K562 (cell line): ENCODE results near the gene RUNDC1. TPM values are rescaled to one million over a fixed set of nuclear protein-coding genes. Genes with fewer than 3 reads are reported as not detected.

Source experiments
- CREM ChIP-seq: IDR thresholded peaks from 2 replicates; pipeline ENCODE4 v1.6.1; 2014; ENCODE audit warnings: antibody characterized with exemption, low read depth
- E4F1 ChIP-seq: fragments of 250-450 bp; sonication (Bioruptor Pico); IDR thresholded peaks from 2 replicates; pipeline ENCODE4 v1.5.0; 2021; ENCODE audit warnings: mild to moderate bottlenecking, borderline replicate concordance
- L3MBTL2 ChIP-seq: fragments of 450-650 bp; IDR thresholded peaks from 2 replicates; pipeline ENCODE4 v1.6.1; 2016; ENCODE audit warnings: mild to moderate bottlenecking, moderate library complexity
- MAFG ChIP-seq: fragments of 450-650 bp; conservative IDR thresholded peaks from 2 replicates; pipeline ENCODE4 v1.6.1; 2016; ENCODE audit warnings: missing genetic modification characterization, missing compliant biosample characterization
- MCM7 ChIP-seq, 2 experiments: fragments of 450-650 bp; IDR thresholded peaks; 2 replicates each; pipeline ENCODE4 v1.6.1; 2016 to 2018
- MYNN ChIP-seq, 2 experiments: sonication (generic); formaldehyde crosslinking in 1 of 2; IDR thresholded peaks; 2 replicates each; pipeline versions ENCODE4 v1.5.0 to v1.6.1; 2016 to 2020; ENCODE audit warnings: antibody characterized with exemption in 1 of 2, missing genetic modification reagents in 1 of 2
- NCOR1 ChIP-seq: fragments of 450-650 bp; IDR thresholded peaks from 2 replicates; pipeline ENCODE4 v1.6.1; 2016; ENCODE audit warnings: mild to moderate bottlenecking, moderate library complexity
- TAL1 ChIP-seq: fragments of 450-650 bp; IDR thresholded peaks from 2 replicates; pipeline ENCODE4 v1.6.1; 2016; ENCODE audit warnings: mild to moderate bottlenecking
- ZBTB1 ChIP-seq: sonication (generic); formaldehyde crosslinking; IDR thresholded peaks from 2 replicates; pipeline ENCODE4 v1.8.1; 2023; ENCODE audit warnings: missing genetic modification reagents, low read depth, mild to moderate bottlenecking, borderline replicate concordance
- ZFP91 ChIP-seq: sonication (generic); formaldehyde crosslinking; IDR thresholded peaks from 2 replicates; pipeline ENCODE4 v1.8.0; 2022; ENCODE audit warnings: mild to moderate bottlenecking, missing genetic modification reagents
- ZNF408 ChIP-seq: fragments of 250-450 bp; sonication (Bioruptor Pico); IDR thresholded peaks from 2 replicates; pipeline ENCODE4 v1.4.0; 2020; ENCODE audit warnings: low read depth, mild to moderate bottlenecking, moderate library complexity
- ZNF507 ChIP-seq: conservative IDR thresholded peaks from 2 replicates; pipeline ENCODE4 v1.6.1; 2017; ENCODE audit warnings: missing genetic modification characterization, missing compliant biosample characterization
- ZNF76 ChIP-seq: fragments of 250-450 bp; sonication (Bioruptor Pico); IDR thresholded peaks from 2 replicates; pipeline ENCODE4 v1.4.0; 2020; ENCODE audit warnings: mild to moderate bottlenecking, moderate library complexity, borderline replicate concordance
- polyA plus RNA-seq, 8 experiments: library from polyadenylated mRNA; depleted of rRNA in 4 of 8; stranded (reverse) in 5 of 8; unstranded in 3 of 8; fragments of >200 nt; fragmentation: Nextera tagmentation in 2 of 8; fragmentation: Illumina TruSeq in 1 of 8; extraction: Ambion mirVana in 2 of 8; extraction: Trizol in 1 of 8; gene quantifications; 2 replicates each; pipeline versions ENCODE4 v1.2.1 to v1.2.3, GENCODE V29; 2011 to 2014; ENCODE audit warnings: inconsistent platforms in 1 of 8, missing spikeins in 1 of 8
- total RNA-seq, 7 experiments: library from RNA; depleted of rRNA in 6 of 7; stranded (reverse); fragments of >200 nt in 6 of 7; fragmentation: Illumina TruSeq in 2 of 7; extraction: Trizol in 2 of 7; gene quantifications; 2 replicates each; pipeline versions ENCODE4 v1.2.1 to v1.2.3, GENCODE V29; 2011 to 2021; ENCODE audit warnings: low replicate concordance in 1 of 7
- TF ChIP-seq, protein P1 (sequence below): sonication (generic); formaldehyde crosslinking; IDR thresholded peaks from 2 replicates; pipeline ENCODE4 v1.8.1; 2023; ENCODE audit warnings: mild to moderate bottlenecking, missing genetic modification reagents
- TF ChIP-seq, protein P2 (sequence below): sonication (generic); formaldehyde crosslinking; IDR thresholded peaks from 2 replicates; pipeline ENCODE4 v1.8.0; 2023; ENCODE audit warnings: mild to moderate bottlenecking, missing genetic modification reagents
- TF ChIP-seq, protein P3 (sequence below): fragments of 450-650 bp; formaldehyde crosslinking; IDR thresholded peaks from 2 replicates; pipeline ENCODE4 v1.4.0; 2020; ENCODE audit warnings: mild to moderate bottlenecking, moderate library complexity

The RUNDC1 gene
- total and polyA plus RNA-seq, 9 of the 15 experiments (the other 6 are each of a cell fraction or from before 2014, with no cell fraction given): 3.4 to 12.6 (median 9.4) TPM

- TF ChIP-seq, protein P1, sequence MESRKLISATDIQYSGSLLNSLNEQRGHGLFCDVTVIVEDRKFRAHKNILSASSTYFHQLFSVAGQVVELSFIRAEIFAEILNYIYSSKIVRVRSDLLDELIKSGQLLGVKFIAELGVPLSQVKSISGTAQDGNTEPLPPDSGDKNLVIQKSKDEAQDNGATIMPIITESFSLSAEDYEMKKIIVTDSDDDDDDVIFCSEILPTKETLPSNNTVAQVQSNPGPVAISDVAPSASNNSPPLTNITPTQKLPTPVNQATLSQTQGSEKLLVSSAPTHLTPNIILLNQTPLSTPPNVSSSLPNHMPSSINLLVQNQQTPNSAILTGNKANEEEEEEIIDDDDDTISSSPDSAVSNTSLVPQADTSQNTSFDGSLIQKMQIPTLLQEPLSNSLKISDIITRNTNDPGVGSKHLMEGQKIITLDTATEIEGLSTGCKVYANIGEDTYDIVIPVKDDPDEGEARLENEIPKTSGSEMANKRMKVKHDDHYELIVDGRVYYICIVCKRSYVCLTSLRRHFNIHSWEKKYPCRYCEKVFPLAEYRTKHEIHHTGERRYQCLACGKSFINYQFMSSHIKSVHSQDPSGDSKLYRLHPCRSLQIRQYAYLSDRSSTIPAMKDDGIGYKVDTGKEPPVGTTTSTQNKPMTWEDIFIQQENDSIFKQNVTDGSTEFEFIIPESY (CRISPR knock-in tag): no peak
- TF ChIP-seq ZNF76 (CRISPR knock-in tag) (no peak), ZFP91 (CRISPR knock-in tag) (no peak), ZNF507 (tag) (no peak), MAFG (no peak), MYNN (IDR thresholded peaks at IDR 0.05) (0 out of 2 replicates have a peak, but pooled peaks have one; percentile 45), MYNN (CRISPR knock-in tag; IDR thresholded peaks at IDR 0.05) (no peak), TAL1 (no peak), ZBTB1 (CRISPR knock-in tag) (no peak), MCM7 (IDR thresholded peaks at IDR 0.05) (no peak), ZNF408 (no peak), E4F1 (no peak), CREM (0 out of 2 replicates have a peak, but pooled peaks have one; percentile 7), NCOR1 (no peak), L3MBTL2 (peak; percentile 86)
- TF ChIP-seq, protein P2, sequence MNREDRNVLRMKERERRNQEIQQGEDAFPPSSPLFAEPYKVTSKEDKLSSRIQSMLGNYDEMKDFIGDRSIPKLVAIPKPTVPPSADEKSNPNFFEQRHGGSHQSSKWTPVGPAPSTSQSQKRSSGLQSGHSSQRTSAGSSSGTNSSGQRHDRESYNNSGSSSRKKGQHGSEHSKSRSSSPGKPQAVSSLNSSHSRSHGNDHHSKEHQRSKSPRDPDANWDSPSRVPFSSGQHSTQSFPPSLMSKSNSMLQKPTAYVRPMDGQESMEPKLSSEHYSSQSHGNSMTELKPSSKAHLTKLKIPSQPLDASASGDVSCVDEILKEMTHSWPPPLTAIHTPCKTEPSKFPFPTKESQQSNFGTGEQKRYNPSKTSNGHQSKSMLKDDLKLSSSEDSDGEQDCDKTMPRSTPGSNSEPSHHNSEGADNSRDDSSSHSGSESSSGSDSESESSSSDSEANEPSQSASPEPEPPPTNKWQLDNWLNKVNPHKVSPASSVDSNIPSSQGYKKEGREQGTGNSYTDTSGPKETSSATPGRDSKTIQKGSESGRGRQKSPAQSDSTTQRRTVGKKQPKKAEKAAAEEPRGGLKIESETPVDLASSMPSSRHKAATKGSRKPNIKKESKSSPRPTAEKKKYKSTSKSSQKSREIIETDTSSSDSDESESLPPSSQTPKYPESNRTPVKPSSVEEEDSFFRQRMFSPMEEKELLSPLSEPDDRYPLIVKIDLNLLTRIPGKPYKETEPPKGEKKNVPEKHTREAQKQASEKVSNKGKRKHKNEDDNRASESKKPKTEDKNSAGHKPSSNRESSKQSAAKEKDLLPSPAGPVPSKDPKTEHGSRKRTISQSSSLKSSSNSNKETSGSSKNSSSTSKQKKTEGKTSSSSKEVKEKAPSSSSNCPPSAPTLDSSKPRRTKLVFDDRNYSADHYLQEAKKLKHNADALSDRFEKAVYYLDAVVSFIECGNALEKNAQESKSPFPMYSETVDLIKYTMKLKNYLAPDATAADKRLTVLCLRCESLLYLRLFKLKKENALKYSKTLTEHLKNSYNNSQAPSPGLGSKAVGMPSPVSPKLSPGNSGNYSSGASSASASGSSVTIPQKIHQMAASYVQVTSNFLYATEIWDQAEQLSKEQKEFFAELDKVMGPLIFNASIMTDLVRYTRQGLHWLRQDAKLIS: no peak
- TF ChIP-seq, protein P3, sequence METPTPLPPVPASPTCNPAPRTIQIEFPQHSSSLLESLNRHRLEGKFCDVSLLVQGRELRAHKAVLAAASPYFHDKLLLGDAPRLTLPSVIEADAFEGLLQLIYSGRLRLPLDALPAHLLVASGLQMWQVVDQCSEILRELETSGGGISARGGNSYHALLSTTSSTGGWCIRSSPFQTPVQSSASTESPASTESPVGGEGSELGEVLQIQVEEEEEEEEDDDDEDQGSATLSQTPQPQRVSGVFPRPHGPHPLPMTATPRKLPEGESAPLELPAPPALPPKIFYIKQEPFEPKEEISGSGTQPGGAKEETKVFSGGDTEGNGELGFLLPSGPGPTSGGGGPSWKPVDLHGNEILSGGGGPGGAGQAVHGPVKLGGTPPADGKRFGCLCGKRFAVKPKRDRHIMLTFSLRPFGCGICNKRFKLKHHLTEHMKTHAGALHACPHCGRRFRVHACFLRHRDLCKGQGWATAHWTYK: no peak
Observed at GRCh38 chr17:42979511-42980273, 673 bp upstream of the RUNDC1 start, which contains the start of gene PTGES3L (continued).
